ENCODE results near the gene EDN2.

DNA sequence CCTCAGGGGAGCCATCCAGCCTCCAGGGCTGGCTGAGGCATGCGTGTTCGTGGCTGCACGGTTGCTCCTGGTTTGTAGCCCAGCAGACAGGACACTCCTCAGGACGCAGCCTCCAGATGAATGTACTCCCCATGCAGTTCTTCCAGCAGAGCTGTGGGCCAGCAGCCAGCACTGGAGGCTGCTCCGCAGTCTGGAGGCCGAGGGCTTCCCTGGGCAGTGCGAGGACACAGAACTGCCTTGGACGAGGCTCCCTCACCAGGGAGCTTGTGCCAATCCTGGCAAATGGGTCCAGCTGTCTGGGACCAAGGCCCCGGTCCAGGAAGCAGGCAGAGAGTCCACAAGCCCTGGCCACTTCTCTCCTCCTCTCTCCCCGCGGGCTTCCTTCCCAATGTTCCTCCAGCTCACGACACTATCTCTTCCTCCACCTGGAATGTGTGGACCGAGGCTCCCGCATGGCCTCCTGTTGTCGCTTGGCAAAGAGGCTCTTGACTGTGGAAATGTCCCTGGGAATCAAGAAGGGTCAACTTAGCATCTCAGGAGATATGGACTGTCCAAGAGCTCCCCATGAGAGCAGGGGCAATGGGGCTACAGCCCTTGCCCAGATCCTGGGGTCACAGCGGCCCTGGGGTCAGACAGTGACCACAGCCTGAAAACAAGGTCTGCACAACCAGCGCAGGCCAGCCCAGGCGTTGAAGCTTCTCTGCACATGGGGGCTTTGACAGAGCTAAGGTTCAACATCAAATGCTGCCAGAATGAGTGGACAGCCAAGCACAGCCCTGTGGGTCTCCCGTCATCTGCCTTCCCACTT, 5.3 kb downstream of the EDN2 start:
- TF ChIP-seq, protein P1, sequence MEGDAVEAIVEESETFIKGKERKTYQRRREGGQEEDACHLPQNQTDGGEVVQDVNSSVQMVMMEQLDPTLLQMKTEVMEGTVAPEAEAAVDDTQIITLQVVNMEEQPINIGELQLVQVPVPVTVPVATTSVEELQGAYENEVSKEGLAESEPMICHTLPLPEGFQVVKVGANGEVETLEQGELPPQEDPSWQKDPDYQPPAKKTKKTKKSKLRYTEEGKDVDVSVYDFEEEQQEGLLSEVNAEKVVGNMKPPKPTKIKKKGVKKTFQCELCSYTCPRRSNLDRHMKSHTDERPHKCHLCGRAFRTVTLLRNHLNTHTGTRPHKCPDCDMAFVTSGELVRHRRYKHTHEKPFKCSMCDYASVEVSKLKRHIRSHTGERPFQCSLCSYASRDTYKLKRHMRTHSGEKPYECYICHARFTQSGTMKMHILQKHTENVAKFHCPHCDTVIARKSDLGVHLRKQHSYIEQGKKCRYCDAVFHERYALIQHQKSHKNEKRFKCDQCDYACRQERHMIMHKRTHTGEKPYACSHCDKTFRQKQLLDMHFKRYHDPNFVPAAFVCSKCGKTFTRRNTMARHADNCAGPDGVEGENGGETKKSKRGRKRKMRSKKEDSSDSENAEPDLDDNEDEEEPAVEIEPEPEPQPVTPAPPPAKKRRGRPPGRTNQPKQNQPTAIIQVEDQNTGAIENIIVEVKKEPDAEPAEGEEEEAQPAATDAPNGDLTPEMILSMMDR (IDR thresholded peaks at IDR 0.05), result no peak
- TF ChIP-seq POLR2A (IDR thresholded peaks at IDR 0.05), result no peak

All from tibial nerve (tissue), 3 donors.